Forelimb muscle (tissue), 1 donor: ENCODE measurements around the gene SGPL1. TPM values are rescaled to one million over a fixed set of nuclear protein-coding genes. Genes with fewer than 3 reads are reported as not detected.

Experiments used
- DNase-seq: peaks from one replicate; pipeline ENCODE4 v3.0.0-alpha.2; 2013; ENCODE audit warnings: low read depth
- polyA plus RNA-seq: library from polyadenylated mRNA; unstranded; fragments of 120-200 nt; gene quantifications from one replicate; pipeline ENCODE4 v1.2.1, GENCODE V29; 2013; ENCODE audit not compliant: insufficient read length

Gene SGPL1
- polyA plus RNA-seq, 1 donor = 26.7 TPM

GRCh38 chr10:70921285-70921684 is 105.5 kb downstream of the SGPL1 start:
- no peak for DNase-seq

GRCh38 chr10:70923696-70924095 is 107.9 kb downstream of the SGPL1 start:
- no peak for DNase-seq

GRCh38 chr10:70925377-70926225 is 109.9 kb downstream of the SGPL1 start:
- no peak for DNase-seq

- DNase-seq = no peak
Measured at GRCh38 chr10:70926226-70927000, 110.7 kb downstream of the SGPL1 start.

GRCh38 chr10:70927189-70927943 is 111.6 kb downstream of the SGPL1 start:
- DNase-seq = no peak

GRCh38 chr10:70928140-70928539 is 112.4 kb downstream of the SGPL1 start:
- no peak for DNase-seq

GRCh38 chr10:70930263-70931000 is 114.7 kb downstream of the SGPL1 start:
- no peak for DNase-seq

Other genes with a start within 250 kb of the SGPL1 start
- gene PRF1, start 213.2 kb upstream of the SGPL1 start, polyA plus RNA-seq = 0.82 TPM
- gene ADAMTS14, start 143.4 kb upstream of the SGPL1 start, polyA plus RNA-seq = 17.9 TPM
- not detected for gene TBATA, start 30.6 kb upstream of the SGPL1 start, polyA plus RNA-seq
- 77.8 TPM for gene PCBD1, start 72.6 kb downstream of the SGPL1 start, polyA plus RNA-seq